Amniotic stem cell (primary cell): ENCODE data around the gene CALN1.
"Not testable (repeated sequence)": the region's sequence is repeated elsewhere in the genome, so short reads cannot be mapped to it uniquely, and the experiment has no call there.

ENCODE experiments used
- DNase-seq: peaks from one replicate; lab custom pipeline; 2025; lab: John Stamatoyannopoulos, UW

Gene CALN1

GRCh38 chr7:72412121-72412618, at the start of gene CALN1:
TSS of gene CALN1 (minus strand) at chr7:72412338.
- DNase-seq: not testable (repeated sequence)

- no peak for DNase-seq
Observed at GRCh38 chr7:72453471-72453870, 41.3 kb upstream of the CALN1 start.

- no peak for DNase-seq
Observed at GRCh38 chr7:72447465-72448204, 35.5 kb upstream of the CALN1 start.

- no peak for DNase-seq
Observed at GRCh38 chr7:72446591-72447462, 34.7 kb upstream of the CALN1 start.

- DNase-seq: no peak
Observed at GRCh38 chr7:72446131-72446530, 34.0 kb upstream of the CALN1 start.

- no peak for DNase-seq
Observed at GRCh38 chr7:72445580-72445979, 33.4 kb upstream of the CALN1 start.

GRCh38 chr7:72445075-72445474, 32.9 kb upstream of the CALN1 start:
- no peak for DNase-seq

GRCh38 chr7:72444026-72444776, 32.1 kb upstream of the CALN1 start:
- no peak for DNase-seq

- no peak for DNase-seq
Observed at GRCh38 chr7:72441791-72442190, 29.7 kb upstream of the CALN1 start.

GRCh38 chr7:72438491-72438890, 26.4 kb upstream of the CALN1 start:
- DNase-seq: no peak

- DNase-seq: no peak
Observed at GRCh38 chr7:72437610-72438009, 25.5 kb upstream of the CALN1 start.

- DNase-seq: no peak
Observed at GRCh38 chr7:72437061-72437585, 25.0 kb upstream of the CALN1 start.

- DNase-seq: no peak
Observed at GRCh38 chr7:72435925-72436480, 23.9 kb upstream of the CALN1 start.

- DNase-seq: no peak
Observed at GRCh38 chr7:72435366-72435765, 23.2 kb upstream of the CALN1 start.

GRCh38 chr7:72430531-72430930, 18.4 kb upstream of the CALN1 start:
- DNase-seq: no peak

GRCh38 chr7:72429316-72429715, 17.2 kb upstream of the CALN1 start:
- no peak for DNase-seq

GRCh38 chr7:72416846-72417245, 4.7 kb upstream of the CALN1 start:
- no peak for DNase-seq

GRCh38 chr7:72415586-72415985, 3.4 kb upstream of the CALN1 start:
- no peak for DNase-seq

- DNase-seq: no peak
Observed at GRCh38 chr7:72413886-72414285, 1.7 kb upstream of the CALN1 start.

GRCh38 chr7:72413290-72413689, 1.2 kb upstream of the CALN1 start:
- no peak for DNase-seq

GRCh38 chr7:72411419-72411818, 719 bp downstream of the CALN1 start:
- no peak for DNase-seq

- no peak for DNase-seq
Observed at GRCh38 chr7:72409638-72410015, 2.5 kb downstream of the CALN1 start.
